GM19468 (cell line): ENCODE data around the gene ST6GAL1.
A peak's percentile ranks its signal among the peaks of the same experiment; 100 is the strongest.
"Not testable (repeated sequence)": the region's sequence is repeated elsewhere in the genome, so short reads cannot be mapped to it uniquely, and the experiment has no call there.

Experiments
- ATAC-seq: cut with Tn5 transposase; IDR thresholded peaks from one replicate; pipeline ENCODE4 v1.9.1; 2021; ENCODE audit warnings: mild to moderate bottlenecking, moderate library complexity, moderate number of reproducible peaks; ENCODE audit not compliant: unreplicated experiment; ENCODE audit errors: extremely low read depth

The ST6GAL1 gene

DNA sequence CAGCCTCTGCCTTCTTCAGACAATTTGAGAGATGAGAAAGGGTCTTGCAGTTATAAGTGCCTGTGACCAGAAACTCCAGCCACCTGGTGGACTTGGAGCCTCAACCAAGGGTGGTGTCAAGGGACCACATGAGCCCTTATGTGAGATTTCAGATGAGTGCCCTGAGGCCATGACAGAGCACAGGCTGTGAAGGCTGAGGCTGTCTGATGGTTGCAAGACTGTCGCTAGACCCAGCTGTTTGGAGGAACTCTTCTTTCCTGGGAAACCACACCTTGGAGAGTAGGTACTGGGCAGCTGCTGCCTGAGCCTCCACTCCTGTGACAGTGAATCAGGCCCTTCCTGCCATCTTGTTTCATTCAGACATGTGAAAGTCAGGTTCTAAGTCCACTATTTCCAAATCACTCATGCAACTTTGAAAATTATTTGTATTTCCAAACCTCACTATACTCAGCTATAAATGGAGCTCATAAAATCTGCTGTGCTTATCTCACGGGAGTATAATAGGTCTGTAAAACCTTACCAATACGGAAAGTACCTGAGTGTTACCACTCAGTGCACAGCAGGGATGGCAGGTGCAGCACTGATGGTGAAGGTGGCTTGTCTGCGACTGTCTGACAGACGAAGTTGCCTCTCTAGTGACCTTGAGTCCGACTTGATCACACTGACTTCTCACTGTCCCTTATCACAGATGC, 109.5 kb downstream of the ST6GAL1 start:
- no peak for ATAC-seq

DNA sequence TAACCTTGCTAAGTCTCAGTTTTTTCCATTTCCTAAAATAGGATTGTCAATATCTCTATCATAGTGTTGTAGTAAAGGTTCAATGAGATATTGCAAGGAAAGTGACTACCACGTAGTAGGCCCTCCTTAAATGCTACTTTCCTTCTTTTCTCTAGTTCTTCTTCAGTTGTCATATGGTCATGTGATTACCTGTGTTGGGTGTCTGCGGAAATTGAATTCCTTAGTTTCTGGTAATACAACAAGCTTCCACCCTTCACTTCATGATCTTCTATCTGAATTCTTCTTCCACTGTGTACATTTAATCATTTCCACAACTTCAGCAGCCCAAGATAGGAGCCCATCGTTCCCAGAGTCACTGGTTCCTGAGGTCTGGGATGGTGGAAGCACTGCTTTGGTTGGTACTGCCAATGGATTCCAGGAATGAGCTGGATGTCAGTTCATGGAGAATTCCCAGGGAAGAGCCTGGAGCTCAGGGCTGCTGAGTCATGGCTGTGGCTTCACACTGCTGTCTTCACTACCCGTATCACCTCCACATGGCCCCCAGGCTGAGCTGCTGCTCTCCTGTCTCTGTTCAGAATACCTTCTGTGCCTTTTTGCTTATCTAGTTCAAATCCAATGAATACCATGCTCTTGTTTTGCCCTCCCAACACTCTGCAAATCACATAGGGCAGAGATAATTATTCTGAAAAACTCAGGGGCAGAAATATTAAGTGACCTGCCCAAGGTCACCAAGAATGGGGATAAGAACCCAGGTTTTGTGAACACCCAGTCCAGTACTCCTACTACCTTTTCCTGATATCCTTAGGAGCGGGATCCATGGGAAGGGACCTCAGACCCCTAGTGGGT, 110.4 kb downstream of the ST6GAL1 start:
- no peak for ATAC-seq

DNA sequence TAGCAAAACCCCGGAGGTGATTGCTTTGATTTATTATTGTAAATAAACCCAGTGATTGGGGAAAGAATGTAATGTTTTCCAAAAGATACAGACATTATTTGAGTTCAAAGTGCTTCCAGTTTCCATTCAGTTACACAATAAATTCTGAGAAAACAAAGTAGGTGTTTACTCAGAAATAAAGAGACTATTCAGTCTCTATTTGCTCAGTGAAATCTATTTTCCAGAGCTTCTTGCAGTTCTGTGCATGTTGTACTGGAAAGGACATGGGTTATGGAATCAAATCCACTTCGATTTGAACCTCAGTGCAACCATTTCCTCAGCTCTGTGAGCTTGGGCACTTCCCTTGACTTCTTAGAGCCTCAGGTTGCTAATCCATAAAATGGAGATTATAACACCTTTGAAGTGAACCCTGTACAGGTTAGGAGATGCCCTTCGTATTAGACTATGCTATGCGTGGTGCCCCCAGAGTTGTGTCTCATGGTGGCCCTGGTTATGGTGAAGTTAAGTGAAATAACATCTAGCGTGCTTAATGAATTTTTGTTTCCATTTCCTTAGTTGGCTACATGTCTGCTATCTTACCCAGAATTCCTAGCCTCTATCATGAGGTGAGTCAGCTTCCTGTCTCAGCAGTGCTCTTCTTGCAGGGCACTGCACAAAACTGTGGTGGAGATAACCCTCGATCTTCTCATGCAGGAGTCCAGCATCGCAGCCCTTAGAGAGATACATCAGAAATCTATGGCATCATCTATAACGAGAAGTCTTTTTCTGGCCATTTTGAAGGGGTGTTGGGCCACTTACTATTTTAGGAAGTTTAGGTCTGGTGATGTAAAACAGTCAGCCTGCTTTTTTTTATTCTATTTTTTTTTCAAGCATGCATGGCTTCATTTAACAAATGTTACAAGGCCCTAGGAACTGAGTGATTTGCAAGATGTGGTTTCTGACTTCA, 111.3 kb downstream of the ST6GAL1 start:
- no peak for ATAC-seq

DNA sequence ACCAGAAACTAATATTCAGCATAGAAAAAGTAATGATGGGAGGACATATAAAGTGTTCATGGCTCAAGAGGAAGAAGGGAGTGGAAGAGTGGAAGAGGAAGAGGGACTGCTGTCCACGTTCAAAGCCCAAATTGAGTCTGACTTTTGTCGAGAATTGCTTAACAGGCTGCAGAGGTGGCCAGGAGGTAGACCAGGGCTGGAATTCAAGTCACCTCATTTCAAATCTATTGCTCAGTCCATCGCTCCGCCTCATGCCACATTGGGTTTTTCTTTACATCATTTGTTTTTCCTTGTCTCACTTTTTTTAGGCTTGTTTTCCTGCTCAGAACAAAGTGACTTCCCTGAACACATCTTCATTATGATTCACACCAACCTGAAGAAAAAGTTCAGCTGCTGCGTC, 112.0 kb downstream of the ST6GAL1 start:
- no peak for ATAC-seq

DNA sequence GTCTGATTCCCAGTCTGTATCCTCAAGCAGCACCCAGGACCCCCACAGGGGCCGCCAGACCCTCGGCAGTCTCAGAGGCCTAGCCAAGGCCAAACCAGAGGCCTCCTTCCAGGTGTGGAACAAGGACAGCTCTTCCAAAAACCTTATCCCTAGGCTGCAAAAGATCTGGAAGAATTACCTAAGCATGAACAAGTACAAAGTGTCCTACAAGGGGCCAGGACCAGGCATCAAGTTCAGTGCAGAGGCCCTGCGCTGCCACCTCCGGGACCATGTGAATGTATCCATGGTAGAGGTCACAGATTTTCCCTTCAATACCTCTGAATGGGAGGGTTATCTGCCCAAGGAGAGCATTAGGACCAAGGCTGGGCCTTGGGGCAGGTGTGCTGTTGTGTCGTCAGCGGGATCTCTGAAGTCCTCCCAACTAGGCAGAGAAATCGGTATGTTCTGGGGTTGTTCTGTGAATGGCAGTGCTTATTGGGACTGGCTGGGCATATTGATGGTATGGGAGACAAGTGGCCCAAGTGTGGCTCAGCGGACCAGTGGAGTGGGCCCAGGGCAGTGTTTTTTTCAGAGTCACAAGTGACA, 112.6 kb downstream of the ST6GAL1 start:
- no peak for ATAC-seq

DNA sequence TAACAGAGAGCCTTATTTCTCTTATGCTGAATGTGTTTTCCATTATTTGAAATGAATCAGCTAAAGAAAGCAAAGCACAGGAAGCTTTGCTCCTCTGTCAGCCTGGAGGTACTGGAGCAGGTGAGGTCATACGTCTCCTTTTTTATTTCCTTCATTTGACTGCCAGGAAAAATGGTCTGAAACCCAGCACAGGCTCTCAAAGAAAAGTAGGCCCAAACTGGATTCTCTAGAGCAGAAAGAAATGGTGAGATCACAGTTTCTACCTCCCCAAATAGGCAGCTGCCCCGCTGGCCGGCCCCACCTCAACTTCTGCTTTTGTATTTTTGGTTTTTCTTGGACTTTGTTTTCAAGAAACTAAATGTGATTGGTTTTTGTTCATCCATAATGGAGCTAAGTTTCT, 113.9 kb downstream of the ST6GAL1 start:
- peak; percentile 56 for ATAC-seq

DNA sequence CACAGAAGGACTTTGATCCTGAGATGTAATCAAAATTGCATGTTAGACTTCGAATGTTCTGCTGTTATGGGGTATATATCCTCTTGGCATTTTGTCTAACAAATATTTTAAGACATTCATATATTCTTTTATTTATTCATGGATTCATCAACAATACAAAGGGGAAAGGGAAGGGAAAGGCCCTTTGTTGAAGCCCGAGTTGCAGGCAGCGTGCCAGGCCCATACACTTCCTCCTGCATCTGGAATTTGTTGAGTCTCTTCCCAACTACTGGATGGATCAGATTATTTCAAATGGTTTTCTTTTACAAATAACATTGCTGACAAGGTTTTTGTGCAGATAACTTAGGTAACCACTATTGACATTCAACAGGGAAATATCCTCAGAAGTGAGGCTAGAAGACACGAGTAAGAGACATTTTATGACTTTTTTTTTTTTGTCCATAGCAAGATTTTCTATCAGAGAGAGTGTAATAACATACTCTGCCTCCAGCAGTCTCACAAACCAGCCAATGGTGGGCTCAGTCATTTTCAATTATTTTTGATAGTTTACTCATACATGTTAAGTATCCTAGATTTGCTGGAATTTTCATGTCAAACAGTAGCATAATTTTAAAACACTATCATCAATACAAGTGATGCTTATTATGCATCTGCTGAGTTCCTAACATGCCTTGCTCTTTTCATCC, 114.7 kb downstream of the ST6GAL1 start:
- no peak for ATAC-seq

DNA sequence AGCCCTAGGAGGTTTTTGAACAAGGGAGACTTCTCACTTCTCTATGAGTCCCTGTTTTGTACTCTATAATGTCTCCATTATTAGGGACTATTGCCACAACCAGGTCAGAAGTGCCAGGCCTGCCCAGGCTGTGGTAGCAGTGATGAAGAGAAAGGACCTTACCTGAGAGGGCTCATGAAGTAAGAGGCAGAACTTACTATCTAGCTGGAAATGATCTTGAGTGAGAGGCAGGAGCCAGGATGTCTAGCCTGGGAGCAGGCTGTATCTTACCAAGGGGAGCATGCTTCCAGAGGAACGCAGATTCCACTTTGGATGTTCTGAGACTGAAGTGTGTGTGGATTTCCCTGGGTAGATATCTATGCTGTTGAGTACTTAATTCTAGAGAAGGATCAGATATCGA, 115.7 kb downstream of the ST6GAL1 start:
- no peak for ATAC-seq

DNA sequence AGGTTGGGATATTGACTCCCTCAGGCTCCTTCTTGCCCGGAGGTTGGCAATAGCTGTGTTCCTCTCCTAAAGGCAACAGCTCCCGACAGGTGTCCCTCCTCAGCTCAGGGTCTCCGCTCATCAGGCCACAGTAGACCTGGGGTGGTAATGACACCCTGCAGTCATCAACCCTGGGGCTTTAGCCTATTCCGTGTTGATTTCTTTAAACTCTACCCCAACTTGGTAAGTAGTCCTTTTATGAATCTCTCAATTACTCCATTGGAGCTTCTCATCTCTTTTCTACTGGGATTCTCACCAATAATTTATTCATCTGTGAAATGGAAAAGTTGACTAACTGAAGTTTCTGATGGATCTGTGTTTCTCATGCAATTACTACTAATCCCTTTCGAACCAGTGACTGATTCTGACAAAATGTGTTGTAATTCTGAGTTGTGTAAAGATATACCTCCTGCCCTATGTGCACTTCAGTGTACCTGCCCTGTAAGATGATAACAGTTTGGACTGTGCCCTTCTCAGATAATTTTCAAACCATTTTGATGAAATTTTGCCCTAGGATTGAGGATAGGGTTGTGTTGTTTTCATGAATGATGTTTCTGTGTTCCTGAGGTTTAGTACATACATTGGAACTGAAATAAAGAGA, 119.3 kb downstream of the ST6GAL1 start:
- no peak for ATAC-seq

DNA sequence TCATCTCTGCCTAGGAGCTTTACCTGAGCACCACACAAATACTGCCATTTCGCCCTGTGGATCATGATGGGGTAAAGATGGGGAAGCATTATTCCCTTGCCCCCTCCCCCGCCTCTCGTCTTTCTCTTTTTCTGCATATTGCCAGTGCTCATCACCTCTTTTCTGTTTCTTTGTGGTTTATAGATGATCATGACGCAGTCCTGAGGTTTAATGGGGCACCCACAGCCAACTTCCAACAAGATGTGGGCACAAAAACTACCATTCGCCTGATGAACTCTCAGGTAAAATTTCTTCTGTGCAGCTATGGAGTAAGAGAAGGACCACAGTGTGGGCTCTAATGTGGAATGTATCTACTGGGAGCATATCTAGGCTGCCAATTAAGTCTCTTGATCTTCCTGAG, 120.7 kb downstream of the ST6GAL1 start:
- no peak for ATAC-seq

DNA sequence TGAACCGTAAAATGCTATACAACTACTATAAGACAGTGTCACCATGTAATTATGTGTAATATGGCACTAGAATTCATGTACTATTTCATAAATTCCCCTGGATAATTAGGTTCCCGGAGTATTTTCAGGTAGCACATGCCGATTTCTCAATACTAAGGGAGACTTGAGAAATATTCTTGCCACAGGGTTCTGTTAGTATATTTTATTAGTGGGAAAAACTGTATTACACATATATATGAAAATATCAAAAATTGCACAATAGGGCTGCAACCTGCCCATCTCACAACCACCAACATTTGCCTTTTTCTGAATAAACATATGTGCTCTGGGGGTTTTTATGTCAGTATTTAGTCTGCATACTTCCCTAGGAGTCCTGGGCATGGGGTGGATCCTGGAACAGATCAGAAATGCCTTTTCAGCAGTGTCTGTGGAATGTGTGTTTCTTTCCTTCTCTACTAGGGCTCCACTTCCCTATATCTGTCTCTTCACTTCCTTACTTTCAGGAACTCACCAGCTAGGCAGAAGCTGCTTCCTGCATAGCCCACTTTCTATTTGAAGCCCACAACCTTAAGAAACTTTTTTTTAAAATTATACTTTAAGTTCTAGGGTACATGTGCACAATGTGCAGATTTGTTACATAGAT, 121.5 kb downstream of the ST6GAL1 start:
- no peak for ATAC-seq

DNA sequence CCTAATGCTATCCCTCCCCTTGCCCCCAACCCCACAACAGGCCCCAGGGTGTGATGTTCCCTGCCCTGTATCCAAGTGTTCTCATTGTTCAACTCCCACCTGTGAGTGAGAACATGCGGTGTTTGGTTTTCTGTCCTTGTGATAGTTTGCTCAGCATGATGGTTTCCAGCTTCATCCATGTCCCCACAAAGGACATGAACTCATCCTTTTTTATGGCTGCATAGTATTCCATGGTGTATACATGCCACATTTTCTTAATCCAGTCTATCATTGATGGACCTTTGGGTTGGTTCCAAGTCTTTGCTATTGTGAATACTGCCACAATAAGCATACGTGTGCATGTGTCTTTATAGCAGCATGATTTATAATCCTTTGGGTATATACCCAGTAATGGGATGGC, 122.1 kb downstream of the ST6GAL1 start:
- ATAC-seq = not testable (repeated sequence)

DNA sequence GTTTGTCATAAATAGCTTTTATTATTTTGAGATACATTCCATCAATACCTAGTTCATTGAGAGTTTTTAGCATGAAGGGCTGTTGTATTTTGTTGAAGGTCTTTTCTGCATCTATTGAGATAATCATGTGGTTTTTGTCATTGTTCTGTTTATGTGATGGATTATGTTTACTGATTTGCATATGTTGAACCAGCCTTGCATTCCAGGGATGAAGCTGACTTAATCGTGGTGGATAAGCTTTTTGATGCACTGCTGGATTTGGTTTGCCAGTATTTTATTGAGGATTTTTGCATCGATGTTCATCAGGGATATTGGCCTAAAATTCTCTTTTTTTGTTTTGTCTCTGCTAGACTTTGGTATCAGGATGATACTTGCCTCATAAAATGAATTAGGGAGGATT, 124.1 kb downstream of the ST6GAL1 start:
- not testable (repeated sequence) for ATAC-seq

DNA sequence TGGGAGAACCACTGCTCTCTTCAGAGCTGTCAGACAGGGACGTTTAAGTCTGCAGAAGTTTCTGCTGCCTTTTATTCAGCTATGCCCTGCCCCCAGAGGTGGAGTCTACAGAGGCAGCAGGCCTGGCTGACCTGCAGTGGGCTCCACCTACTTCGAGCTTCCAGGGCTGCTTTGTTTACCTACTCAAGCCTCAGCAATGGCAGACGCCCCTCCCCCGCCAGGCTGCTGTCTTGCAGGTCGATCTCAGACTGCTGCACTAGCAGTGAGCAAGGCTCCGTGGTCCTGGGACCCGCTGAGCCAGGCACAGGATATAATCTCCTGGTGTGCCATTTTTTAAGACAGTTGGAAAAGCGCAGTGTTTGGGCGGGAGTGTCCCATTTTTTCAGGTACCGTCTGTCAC, 127.5 kb downstream of the ST6GAL1 start:
- ATAC-seq = not testable (repeated sequence)

DNA sequence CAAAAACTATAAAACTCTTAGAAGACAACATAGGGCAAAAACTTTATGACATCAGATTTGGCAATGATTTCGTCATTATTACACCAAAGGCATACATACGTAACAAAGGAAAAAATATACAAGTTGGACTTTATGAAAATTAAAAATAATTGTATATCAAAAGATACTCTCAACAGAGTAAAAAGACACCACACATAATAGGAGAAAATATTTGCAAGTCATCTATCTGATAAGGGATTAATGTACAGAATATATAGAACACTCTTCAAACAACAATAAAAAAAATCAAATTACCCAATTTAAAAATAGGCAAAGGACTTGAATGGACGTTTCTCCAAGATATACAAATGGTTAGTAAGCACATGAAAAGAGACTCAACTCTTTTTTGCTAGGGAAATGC, 131.4 kb downstream of the ST6GAL1 start:
- no peak for ATAC-seq

DNA sequence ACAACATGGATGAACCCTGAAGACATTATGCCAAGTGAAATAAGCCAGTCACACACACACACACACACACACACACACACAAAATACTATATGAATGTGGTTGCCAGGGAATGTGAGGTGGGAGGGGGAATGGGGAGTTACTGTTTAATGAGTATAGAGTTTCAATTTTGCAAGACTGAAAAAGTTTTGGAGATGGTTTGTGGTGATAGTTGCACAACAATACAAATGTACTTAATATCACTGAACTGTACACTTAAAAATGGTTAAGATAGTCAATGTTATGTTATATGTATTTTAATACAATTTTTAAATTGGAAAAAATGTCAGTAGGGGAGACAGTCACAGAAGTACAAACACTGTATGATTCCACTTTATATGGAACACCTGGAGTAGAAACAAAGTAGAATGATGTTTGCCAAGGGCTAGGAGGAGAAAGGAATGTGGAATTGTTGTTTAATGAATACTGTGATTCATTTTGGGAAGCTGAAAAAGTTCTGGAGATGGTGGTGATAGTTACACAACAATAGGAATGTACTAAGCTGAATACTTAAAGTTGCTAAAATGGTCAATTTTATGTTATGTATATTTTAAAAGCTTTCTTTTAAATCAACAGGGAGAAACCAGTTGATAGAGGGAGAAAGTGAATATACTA, 132.3 kb downstream of the ST6GAL1 start:
- ATAC-seq = no peak

DNA sequence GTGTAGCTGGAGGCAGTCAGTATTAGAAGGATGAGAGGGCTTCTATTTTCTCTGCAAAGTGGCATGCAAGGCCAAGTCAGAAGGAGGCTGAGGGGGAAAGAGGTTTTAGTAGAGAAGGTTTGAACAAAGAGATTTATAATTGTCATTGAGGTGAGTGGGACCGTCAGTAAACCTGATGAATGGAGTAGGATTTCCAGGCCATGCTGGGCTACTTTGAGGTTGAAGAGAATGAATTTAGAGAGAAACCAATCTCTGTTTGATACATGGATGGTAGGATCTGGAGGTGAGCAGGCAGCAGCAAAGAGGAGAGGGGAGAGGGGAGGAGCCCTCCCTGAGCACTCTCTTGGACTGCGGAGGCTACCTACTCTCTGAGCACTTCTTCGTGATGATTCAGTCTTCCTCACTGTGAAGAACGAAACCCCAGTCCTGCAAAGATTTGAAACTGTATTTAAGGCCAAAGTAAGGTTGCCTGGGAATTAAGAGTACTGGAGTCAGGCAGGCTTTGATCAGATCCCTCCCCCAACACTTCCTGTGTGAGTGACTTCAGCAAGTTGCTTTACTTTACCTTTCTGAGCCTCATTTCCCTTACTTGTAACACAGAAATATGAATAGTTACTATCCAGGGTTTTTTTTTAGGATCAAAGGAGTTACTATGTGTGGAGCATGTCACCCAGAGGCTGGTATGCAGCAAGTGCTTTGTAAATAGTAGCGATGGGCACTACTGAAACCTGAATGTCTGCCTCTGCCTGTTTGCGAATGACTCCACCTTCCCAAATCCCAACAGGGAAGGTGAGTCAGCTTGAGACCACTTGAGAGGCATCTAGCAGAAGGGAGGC, 133.2 kb downstream of the ST6GAL1 start:
- ATAC-seq = no peak
